GM21825 (cell line): Measurements from ENCODE around the gene TMEM81.

ENCODE experiments used
- ATAC-seq: cut with Tn5 transposase; IDR thresholded peaks from one replicate; pipeline ENCODE4 v1.9.1; 2021; ENCODE audit warnings: mild to moderate bottlenecking, moderate library complexity; ENCODE audit not compliant: unreplicated experiment

TMEM81 gene

DNA sequence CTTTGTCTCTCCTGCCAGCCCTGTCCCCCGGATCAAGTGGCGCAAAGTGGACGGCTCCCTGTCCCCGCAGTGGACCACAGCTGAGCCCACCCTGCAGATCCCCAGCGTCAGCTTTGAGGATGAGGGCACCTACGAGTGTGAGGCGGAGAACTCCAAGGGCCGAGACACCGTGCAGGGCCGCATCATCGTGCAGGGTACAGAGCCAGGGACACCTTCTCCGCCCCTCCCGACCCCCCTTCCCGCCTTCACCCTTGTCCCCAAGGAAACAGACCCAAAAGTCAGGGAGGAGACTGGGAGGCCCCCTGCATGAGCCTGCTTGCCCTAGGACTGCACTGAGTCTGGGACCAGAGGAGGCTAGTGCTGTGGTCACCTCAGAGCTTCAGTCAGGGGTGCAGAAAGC, 23.0 kb downstream of the TMEM81 start:
- no peak for ATAC-seq

DNA sequence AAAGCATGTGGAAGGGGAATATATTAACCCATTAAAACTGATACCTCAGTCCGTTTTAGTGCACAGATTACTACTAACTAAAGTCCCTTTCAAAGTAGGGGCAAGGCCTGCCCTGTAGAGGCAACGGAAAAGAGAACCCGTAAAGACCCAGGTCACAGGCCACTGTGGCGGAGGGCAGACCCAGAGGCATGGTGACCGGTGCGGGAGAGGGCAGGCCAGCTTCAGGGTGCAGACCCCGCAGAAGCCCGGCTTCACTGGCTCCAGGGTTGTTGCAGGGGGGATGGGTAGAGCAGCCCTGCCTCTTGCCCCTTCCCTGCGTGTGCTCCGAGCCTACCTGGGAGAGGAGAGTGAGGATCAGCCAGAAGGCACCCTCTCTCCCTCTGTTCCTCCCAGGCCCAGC, 23.5 kb downstream of the TMEM81 start:
- ATAC-seq = no peak

DNA sequence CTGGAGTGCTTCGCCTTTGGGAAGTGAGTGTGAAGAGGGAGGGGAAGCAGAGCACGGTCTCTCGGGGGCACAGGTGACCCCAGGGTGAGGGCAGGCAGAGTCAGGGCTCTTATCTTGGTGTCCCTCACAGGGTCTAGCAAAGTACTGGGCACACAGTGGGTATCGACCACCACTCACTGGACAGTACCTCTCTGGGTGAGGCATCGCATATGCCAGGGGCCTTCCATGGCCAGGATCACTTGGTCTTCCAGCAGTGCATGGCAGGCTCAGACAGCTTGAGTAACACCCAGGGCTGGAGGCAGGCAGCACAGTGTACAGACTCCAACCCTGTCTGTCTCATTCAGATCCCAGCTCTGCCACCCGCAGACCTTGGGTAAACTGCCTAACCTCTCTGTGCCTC, 24.6 kb downstream of the TMEM81 start:
- no peak for ATAC-seq

DNA sequence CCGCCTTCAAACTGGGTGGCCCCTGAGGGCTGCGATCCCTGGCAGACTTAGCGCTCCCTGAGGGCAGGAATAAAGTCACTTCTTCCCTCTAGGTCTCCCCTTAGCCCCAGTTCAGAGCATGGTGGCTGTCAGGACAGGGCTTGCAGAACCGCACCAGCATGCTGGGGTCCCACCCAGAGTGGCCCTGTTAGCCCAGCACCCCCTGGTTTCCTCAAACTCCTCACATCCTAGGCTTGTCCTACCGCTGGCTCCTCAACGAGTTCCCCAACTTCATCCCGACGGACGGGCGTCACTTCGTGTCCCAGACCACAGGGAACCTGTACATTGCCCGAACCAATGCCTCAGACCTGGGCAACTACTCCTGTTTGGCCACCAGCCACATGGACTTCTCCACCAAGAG, 25.4 kb downstream of the TMEM81 start:
- ATAC-seq = no peak

DNA sequence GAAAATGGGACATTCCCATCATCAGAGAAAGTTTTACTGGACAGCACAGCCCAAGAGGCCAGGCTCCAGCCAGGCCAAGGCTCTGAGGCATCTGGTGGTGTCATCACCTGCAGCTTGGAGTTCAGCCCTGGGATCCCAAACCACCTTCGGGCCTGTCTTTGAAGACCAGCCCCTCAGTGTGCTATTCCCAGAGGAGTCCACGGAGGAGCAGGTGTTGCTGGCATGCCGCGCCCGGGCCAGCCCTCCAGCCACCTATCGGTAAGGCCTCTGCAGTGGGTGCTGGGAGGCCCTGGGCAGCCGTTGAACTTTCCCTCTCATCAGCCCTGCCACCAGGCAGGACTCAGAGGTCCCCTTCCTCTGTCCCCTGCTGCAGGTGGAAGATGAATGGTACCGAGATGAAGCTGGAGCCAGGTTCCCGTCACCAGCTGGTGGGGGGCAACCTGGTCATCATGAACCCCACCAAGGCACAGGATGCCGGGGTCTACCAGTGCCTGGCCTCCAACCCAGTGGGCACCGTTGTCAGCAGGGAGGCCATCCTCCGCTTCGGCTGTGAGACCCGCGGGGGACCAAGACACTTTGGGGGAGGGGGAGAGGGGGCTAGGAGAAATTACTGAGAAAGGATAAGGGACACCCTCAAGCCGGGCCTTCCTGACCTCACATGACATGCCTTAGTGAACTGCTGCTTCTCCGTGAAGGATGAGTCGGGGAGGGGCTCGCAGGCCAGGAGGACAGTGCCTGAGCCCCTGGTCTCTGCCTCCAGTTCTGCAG, 26.3 kb downstream of the TMEM81 start:
- no peak for ATAC-seq

DNA sequence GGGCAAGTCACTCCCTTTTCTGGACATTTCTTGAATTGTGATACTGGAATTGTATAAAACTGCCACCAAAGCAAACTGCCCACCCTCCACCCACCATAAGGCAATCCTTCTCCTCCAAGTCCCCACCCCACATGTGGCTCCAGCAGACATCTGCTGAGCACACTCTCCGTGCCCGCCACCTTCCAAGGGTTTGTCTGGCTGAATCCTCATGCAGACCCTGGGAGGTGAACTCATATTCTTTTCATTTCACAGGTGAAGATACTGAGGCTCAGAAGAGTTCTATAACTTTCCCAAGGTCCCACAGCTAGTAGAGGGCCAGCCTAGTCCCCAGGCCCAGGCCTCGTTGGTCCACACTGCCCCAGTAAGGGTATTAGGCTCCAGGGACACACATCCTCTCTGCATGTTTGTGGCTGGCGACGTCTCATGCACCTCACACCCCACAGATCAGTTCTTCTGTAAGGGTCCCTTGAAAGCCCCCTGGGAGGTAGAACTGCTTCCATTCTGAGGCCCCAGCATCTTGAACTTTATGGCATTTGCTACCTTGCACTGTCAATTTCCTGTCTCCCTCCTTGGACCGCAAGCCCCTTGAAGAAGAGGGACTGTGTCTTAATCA, 27.2 kb downstream of the TMEM81 start:
- ATAC-seq = no peak

DNA sequence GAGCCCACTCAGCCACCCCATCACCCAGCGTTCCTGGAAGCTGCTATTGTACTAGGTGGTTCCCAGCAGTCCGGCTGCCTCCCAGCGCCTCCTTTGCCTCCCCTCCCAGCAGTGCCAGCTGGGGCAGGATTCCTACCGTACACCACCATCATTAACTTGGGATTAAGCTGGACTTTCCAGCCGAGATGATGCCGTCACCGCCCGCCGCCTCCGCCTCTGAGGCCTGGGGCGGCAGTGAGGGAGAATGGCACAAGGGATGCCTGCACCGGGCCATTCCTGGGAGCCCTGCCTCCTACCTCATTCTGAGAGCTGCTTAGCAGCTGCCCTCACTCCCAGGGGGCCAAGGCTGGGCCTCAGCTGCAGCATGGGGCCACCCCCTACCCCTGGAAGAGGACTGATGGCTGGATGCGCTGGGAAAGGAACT, 28.1 kb downstream of the TMEM81 start:
- no peak for ATAC-seq

DNA sequence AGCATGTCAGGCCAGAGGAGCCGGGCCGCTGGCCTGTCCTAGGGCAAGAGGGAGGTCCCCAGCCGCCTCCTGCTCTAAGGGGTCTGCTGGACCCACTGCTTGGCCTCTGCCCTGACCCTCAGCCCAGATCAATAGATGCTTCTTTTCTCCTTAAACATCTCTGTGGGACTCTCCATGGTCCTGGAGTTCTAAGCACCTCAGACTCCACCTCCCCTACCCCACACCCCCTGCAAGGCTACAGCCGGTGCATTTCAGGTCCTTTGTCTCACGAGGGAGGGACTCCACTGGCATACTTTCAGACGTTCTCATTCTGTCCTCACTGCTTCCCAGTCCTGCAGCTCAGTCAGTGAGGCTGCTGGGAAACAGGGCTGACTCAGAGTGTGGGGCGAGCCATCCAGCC, 30.2 kb downstream of the TMEM81 start:
- ATAC-seq = no peak

DNA sequence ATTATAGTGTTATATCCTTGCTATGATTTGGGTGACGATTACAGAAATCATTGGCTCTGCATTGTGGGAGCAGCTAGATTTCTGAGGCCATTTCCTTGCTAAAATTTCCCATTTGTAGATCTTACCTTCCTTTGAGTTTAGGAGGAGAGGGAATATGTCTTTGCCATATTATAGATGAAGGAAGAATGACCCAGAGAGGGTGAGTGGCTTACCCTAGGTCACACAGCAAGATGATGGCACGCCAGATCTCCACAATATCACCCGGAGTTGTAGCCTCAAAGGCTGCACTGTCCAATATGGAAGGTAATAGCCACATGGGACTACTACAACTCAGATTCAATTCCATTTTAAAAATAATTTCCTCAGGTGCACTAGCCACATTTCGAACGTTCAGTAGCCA, 31.0 kb downstream of the TMEM81 start:
- no peak for ATAC-seq

DNA sequence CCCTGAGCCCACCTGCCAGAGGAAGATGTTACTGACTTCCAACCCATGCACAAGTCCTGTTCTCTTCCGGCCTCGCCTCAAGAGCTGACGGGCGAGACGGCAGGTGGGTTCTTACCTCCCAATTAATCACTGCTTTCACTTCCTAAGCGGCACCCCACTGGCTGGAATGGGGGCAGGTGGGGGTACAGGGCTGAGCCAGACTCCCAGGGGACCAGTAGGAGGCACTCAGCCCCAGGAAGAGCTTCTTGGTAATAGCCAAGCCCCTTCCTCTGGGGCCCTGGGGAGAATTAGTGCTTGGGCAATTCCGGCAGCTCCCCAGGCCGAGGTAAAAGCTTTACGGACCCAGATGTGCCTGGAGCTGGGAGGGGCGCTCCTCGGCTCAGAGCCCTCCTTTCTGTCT, 31.6 kb downstream of the TMEM81 start:
- ATAC-seq = no peak

DNA sequence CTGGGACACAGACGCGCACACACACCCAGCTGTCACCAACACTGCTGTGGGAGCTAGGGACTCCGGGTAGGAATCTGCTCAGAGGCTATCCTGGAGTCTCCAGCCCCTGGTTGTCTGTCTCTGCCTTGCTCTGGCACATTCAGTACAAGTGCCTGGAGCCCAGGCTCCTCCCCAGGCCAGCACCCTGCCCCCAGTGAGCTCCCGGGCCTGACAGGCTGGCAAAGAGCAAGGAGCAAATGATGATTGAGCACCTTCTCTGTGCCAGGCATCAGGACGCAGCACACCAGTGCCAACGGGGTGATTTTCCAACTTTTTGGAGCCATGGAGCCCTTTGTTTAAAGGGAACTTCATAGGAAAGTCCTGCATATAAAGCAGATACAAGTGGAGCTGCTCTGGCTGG, 34.8 kb downstream of the TMEM81 start:
- ATAC-seq = no peak

DNA sequence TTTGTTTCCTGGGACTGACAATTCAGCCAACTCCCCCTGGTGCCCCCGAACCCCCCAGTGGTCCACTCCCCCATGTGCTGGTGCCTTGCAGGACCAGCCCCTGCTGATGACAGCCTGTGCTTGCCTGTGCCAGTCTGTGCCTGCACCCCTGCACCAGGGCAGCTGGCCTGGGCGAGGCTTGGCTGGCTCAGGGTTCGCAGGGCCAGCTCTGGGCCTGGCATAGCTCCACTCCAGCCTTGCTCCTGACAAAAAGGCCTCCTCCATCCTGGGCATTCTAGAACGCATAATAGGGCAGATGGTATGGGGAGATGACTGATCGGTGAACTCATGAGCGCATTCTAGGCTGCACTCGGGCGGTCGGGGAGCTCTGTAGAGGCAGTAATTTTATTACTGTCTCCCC, 35.9 kb downstream of the TMEM81 start:
- ATAC-seq = no peak

DNA sequence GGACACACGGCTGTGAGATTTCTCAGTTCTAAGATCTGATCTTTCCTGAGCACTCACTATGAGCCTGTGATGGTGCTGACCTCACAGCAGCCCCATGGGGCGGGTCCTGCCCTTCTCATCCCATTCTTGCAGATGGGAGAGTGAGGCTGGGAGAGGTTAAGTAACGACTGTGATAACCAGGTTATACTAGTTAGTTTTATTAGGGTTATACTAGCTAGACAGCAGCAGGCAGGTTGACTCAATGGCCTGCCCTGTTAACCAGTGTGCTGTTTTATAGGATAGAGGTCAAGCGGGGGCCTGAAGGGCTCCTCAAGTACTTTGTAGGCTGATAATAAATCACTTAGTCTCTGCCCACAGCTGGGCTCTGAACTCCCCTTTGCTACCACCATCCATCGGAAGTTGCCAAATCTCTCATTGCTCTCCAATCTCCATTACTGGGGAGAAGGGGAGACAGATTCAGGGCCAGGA, 36.5 kb downstream of the TMEM81 start:
- ATAC-seq = no peak

DNA sequence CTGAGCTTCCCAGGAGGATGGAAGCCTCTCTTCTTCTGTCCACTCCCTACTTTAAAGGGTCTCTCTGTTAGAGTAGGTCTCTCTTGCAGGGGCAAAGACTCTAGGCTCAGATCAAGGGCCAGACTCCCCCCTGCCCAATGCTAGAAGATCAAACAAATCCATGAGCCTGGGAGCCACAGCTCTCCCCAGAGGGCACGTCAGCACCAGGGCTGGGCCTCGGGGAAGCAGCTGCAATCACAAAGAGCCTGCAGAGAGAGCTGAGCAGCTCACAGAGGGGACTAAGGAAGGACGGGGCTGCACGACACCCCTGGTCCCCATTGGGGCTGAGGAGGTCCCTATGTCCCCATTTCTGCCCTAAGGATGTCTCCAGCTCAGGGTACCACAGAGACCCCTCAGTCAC, 37.4 kb downstream of the TMEM81 start:
- ATAC-seq = no peak

DNA sequence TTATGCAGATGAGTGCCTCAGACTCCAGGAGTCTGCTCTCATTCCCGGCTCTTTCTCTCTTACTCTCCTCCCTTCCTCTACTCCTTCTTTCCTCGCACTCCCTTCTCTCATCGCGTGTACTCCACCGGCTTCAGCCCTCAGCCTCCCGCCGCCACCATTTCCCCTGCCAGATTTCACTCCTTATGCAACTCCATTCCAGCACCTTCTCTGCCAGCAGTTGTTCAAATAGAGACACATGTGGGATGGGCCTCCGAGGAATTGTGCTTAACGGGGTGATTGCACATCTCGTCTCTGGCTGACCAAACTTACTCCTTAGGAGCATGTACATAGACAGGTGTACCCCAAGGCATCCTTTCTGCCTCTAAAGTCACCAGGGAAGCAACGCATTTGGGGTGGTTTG, 39.1 kb downstream of the TMEM81 start:
- no peak for ATAC-seq

DNA sequence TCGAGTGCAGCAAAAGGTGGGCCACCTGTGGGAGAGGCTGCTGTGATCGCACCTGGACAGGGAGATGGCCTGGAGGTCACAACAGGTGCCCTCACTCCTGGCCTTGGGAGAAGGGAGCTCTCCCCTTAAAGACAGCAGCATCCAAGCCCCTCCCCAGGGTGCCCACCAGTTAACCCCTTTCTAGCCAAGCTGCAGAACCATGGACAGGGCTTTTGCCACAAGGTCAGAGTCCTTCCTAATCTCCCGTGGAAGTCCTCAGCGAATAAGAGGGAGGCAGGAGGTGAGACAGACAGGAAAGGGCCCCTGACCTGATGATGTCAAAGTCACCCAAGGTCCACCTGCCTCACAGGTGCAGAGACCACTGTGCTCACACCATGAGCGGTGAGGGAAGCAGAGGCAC, 39.5 kb downstream of the TMEM81 start:
- no peak for ATAC-seq

DNA sequence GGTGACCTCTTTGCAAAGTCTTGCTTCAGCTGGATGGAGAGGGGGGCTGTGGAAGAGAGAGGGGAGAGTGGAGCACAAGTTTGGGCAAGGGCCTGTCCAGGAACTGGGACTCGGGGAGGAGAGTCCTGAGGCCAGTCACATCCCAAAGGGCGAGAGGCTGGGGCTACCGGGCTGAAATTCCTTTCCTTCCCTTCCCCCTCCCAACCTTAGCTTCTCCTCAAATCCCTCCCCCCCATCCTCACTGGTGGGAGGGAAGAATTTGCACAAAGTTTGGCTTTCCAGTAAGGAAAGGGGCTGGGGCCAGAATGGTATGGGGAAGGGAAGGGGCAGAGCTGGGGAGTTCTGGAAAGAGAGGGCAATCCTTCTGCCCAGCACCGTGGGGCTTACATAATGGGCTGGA, 40.4 kb downstream of the TMEM81 start:
- ATAC-seq = no peak

DNA sequence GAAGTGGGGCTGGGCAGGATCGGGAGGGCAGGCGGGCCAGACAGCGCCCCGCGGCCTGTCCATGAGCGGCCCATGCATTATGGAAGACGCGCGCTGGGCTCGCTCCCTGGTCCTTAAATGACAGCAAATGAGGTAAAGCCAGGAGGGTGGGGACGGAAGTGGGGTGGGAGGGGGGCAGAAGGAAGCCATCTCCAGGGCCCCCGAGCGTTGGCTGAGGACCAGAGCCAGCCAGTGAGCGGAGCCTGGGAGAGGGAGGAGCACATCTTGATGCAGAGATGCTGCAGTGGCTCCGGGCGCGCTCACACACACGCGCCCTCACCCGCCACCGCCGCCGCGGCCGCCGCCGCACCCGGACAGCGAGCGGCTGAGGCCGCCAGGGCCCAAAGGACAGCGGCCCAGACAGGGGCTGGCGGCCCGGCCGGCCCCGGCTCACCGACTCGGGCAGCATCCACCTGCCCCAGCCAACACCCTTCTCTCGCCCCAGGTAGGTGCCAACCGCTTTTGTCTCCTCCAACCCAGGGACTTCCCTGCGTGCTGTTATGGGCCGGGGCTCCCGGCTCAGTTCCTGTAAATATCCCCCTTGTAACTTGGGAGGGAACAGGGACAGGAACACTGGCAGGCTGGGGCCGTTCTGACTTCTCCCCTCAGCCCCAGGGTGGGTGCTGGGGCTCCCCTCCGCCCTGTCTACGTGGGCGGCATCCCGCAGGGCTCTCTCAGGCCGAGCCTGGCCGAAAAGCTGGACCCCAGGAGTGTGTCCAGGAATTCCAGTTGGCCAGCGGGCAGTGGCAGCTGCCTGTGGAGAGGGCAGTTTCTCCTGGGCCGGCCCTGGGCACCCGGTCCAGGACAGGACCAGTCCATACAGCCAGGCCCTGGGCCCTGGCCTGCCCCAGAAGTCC, 41.1 kb downstream of the TMEM81 start, which contains the start of gene CNTN2:
Gene CNTN2, plus strand, starts transcription at position 302 of the 896 bp plus-strand sequence. CDS start 9,974 bp downstream, outside the sequence.
- ATAC-seq = no peak

DNA sequence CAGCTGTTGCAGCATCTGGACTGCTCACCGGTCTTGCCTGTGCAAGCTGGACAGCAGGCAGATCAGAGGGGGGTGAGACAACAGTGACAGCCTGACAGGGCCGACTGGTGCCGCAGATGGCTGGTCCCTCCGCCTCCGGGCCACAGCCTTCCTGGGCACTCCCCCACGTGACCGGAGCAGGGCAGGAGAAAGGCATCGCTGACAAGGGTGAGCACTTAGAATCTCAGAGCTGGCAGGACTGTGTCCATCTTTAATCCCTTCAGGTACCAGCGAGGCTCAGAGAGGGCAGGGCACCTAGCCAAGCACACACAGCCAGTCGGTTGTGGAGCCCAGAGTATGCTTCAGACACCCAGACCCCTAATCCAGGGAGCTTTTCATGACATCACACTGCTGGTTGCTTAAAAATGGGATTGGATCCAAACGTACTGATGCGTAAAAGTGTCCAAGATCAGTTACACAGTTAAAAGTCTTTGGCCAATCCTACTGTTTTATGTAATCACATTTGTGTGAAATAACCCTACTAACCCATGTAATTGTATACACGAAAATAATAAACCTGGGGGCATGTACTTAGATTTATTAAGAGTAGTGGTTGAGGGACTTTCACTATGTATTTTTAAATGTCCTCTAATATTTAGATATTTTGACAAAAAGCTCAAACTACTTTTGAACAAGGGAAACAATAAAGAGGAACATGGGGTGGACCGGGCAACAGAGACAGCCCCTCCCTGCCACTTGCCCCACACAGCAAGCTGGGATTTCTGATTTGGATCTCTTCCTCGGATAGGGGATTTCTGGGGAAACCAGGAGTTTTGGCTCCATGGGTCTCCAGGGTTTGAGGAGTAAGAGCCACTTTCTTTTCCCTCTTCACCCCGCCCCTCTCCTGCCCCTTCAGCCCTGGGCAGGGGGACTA, 42.0 kb downstream of the TMEM81 start:
- ATAC-seq = no peak

DNA sequence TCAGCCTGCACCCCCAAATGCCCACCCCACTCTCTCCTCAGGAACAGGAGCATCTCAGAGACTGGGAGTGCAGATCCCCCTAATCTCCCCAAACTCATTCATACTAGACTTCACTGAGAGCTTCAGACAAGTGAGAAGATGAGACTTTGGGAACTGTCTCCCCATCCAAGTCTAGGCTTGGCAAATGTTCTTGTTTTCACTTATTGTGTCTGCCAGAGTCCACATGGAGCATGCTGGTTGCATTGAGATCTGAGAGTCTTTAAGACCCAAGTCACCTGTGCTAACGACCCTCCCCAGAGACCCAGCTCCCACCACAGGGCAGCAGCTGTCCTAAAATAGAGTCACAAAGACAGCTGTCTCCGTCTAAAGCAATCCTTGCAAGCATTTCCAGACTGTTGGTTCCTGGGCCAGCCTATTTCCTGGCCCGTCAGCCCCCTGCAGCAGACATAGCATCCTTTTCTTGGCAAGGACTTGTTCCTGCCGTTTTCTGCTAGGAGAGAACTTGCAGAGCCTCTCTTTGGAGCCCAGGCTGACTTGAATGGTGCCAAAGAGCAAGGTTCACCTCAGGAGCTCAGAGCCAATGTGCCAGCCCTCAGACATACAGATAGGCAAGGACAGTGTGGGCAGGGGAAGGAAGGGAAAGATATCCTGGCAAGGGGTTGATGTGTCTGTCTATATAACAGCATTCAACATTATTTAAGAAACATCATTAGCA, 43.1 kb downstream of the TMEM81 start:
- no peak for ATAC-seq
